Inferior parietal cortex (tissue), 1 donor: ENCODE data around the gene IL1B.

ENCODE experiments used
- DNase-seq: peaks from one replicate; pipeline ENCODE4 v3.0.0-alpha.2; 2016; ENCODE audit errors: extremely low spot score

The IL1B gene

GRCh38 chr2:112783187-112783714, 53.3 kb downstream of the IL1B start:
- no peak for DNase-seq

- DNase-seq, result no peak
Observed at GRCh38 chr2:112782234-112782799, 54.3 kb downstream of the IL1B start.
